Stimulated activated effector memory CD8-positive, alpha-beta T cell treated with anti-CD3 and anti-CD28 coated beads, Interleukin-12 subunit alpha, Interleukin-12 subunit beta, amount 100 ng/mL, for 72 hours (primary cell): Measurements from ENCODE around the gene SLX4.
A peak's percentile ranks its signal among the peaks of the same experiment; 100 is the strongest.

Experiments used
- ATAC-seq: fragments of 150-1000 bp; cut with Tn5 transposase; 2 replicates; pipeline ENCODE4 v1.10.0; 2021
- DNase-seq, 2 donors: peaks; one replicate each; pipeline ENCODE4 v3.0.0; 2021 to 2022; ENCODE audit warnings: low spot score in 2 of 2
- H3K27ac Mint-ChIP-seq: one replicate; pipeline ENCODE4 v1.8.0; 2022; ENCODE audit warnings: mild to moderate bottlenecking, mixed read lengths
- H3K36me3 Mint-ChIP-seq: one replicate; pipeline ENCODE4 v1.8.0; 2022; ENCODE audit warnings: mild to moderate bottlenecking, mixed read lengths
- H3K4me1 Mint-ChIP-seq: one replicate; pipeline ENCODE4 v1.8.0; 2022; ENCODE audit warnings: mixed read lengths
- H3K4me3 Mint-ChIP-seq: one replicate; pipeline ENCODE4 v1.8.0; 2022; ENCODE audit warnings: mild to moderate bottlenecking, mixed read lengths
- H3K9me3 Mint-ChIP-seq: one replicate; pipeline ENCODE4 v1.8.0; 2022; ENCODE audit warnings: mixed read lengths

The SLX4 gene

GRCh38 chr16:3581392-3581791, 30.0 kb downstream of the SLX4 start:
- peaks cover 27% of the 10 kb centered on the region for H3K36me3 Mint-ChIP-seq
- peaks cover 49% of the 10 kb centered on the region for H3K4me1 Mint-ChIP-seq
- ATAC-seq (no peak), DNase-seq (no peak)
- H3K9me3 Mint-ChIP-seq: no peaks in the 10 kb centered on the region
- no peak overlapping the region for H3K4me3 Mint-ChIP-seq
- H3K27ac Mint-ChIP-seq: no peak overlapping the region

GRCh38 chr16:3580686-3581085, 30.7 kb downstream of the SLX4 start:
- ATAC-seq (no peak), DNase-seq (no peak)
- H3K4me3 Mint-ChIP-seq: peak overlapping the region; percentile 99
- no peaks in the 10 kb centered on the region for H3K9me3 Mint-ChIP-seq
- peaks cover 30% of the 10 kb centered on the region for H3K36me3 Mint-ChIP-seq
- peaks cover 53% of the 10 kb centered on the region for H3K4me1 Mint-ChIP-seq
- no peak overlapping the region for H3K27ac Mint-ChIP-seq

GRCh38 chr16:3580251-3580651, 31.2 kb downstream of the SLX4 start:
- H3K9me3 Mint-ChIP-seq: no peaks in the 10 kb centered on the region
- H3K4me1 Mint-ChIP-seq: peaks cover 54% of the 10 kb centered on the region
- H3K4me3 Mint-ChIP-seq: peak overlapping the region; percentile 99
- no peak for DNase-seq
- peaks cover 30% of the 10 kb centered on the region for H3K36me3 Mint-ChIP-seq
- ATAC-seq: no peak
- H3K27ac Mint-ChIP-seq: no peak overlapping the region

- DNase-seq: no peak
- ATAC-seq: no peak
- H3K9me3 Mint-ChIP-seq: no peaks in the 10 kb centered on the region
- H3K27ac Mint-ChIP-seq: peak overlapping the region; percentile 98
- H3K4me3 Mint-ChIP-seq: peak overlapping the region; percentile 99
- H3K4me1 Mint-ChIP-seq: peaks cover 58% of the 10 kb centered on the region
- H3K36me3 Mint-ChIP-seq: peaks cover 30% of the 10 kb centered on the region
Measured at GRCh38 chr16:3579776-3580175, 31.6 kb downstream of the SLX4 start.

GRCh38 chr16:3578610-3579551, 32.5 kb downstream of the SLX4 start:
- H3K4me1 Mint-ChIP-seq: peaks cover 58% of the 10 kb centered on the region

GRCh38 chr16:3578121-3578520, 33.3 kb downstream of the SLX4 start:
- DNase-seq (peak; percentile 31 to 73), ATAC-seq (peak; percentile 76)
- peaks cover 62% of the 10 kb centered on the region for H3K4me1 Mint-ChIP-seq

More at GRCh38 chr16:3578610-3579551, 32.5 kb downstream of the SLX4 start:
- DNase-seq (peak; percentile 56 to 88), ATAC-seq (peak; percentile 84)
- Mint-ChIP-seq H3K27ac (peak overlapping the region; percentile 98), H3K9me3 (no peaks in the 10 kb centered on the region), H3K4me3 (peak overlapping the region; percentile 99), H3K36me3 (peaks cover 36% of the 10 kb centered on the region)

GRCh38 chr16:3577302-3577752, 34.1 kb downstream of the SLX4 start, which contains the start of gene NLRC3:
Gene NLRC3 (minus strand): TSS chr16:3577403. CDS start chr16:3565036, 12,367 bp downstream.
- Mint-ChIP-seq H3K9me3 (no peaks in the 10 kb centered on the region), H3K4me3 (peak within 1 kb of the TSS; percentile 99), H3K27ac (peak within 1 kb of the TSS; percentile 98), H3K4me1 (peaks cover 63% of the 10 kb centered on the region), H3K36me3 (peaks cover 44% of the 10 kb centered on the region)
- DNase-seq (peak; percentile 27 to 73), ATAC-seq (peak; percentile 43)

More at GRCh38 chr16:3578121-3578520, 33.3 kb downstream of the SLX4 start:
- peak overlapping the region; percentile 99 for H3K4me3 Mint-ChIP-seq
- peak overlapping the region; percentile 98 for H3K27ac Mint-ChIP-seq
- H3K36me3 Mint-ChIP-seq: peaks cover 36% of the 10 kb centered on the region
- H3K9me3 Mint-ChIP-seq: no peaks in the 10 kb centered on the region

- Mint-ChIP-seq H3K9me3 (peaks cover 2% of the 10 kb centered on the region), H3K4me3 (peak overlapping the region; percentile 99), H3K27ac (peak overlapping the region; percentile 98), H3K36me3 (peaks cover 55% of the 10 kb centered on the region), H3K4me1 (peaks cover 63% of the 10 kb centered on the region)
- DNase-seq (peak; percentile 21 to 69), ATAC-seq (peak; percentile 25)
Measured at GRCh38 chr16:3576211-3576610, 35.2 kb downstream of the SLX4 start.

- ATAC-seq (no peak), DNase-seq (peak in 1 of 2 donors; percentile 54)
- Mint-ChIP-seq H3K4me1 (peaks cover 60% of the 10 kb centered on the region), H3K4me3 (peak overlapping the region; percentile 99), H3K9me3 (peaks cover 6% of the 10 kb centered on the region), H3K27ac (peak overlapping the region; percentile 98), H3K36me3 (peaks cover 62% of the 10 kb centered on the region)
Measured at GRCh38 chr16:3575491-3575890, 35.9 kb downstream of the SLX4 start.

- Mint-ChIP-seq H3K27ac (peak overlapping the region; percentile 98), H3K36me3 (peaks cover 70% of the 10 kb centered on the region), H3K4me3 (peak overlapping the region; percentile 99), H3K9me3 (peaks cover 9% of the 10 kb centered on the region), H3K4me1 (peaks cover 47% of the 10 kb centered on the region)
- DNase-seq: no peak
- no peak for ATAC-seq
Measured at GRCh38 chr16:3574195-3574594, 37.2 kb downstream of the SLX4 start.

- ATAC-seq (no peak), DNase-seq (no peak)
- Mint-ChIP-seq H3K4me3 (no peak overlapping the region), H3K4me1 (peaks cover 38% of the 10 kb centered on the region), H3K9me3 (peaks cover 9% of the 10 kb centered on the region), H3K36me3 (peaks cover 73% of the 10 kb centered on the region), H3K27ac (peak overlapping the region; percentile 68)
Measured at GRCh38 chr16:3573146-3573815, 38.1 kb downstream of the SLX4 start.

- no peak for ATAC-seq
- Mint-ChIP-seq H3K4me3 (no peak overlapping the region), H3K36me3 (peaks cover 83% of the 10 kb centered on the region), H3K9me3 (peaks cover 9% of the 10 kb centered on the region), H3K4me1 (peaks cover 12% of the 10 kb centered on the region), H3K27ac (peak overlapping the region; percentile 23)
- no peak for DNase-seq
Measured at GRCh38 chr16:3570420-3571062, 40.9 kb downstream of the SLX4 start.

GRCh38 chr16:3569851-3570250, 41.6 kb downstream of the SLX4 start:
- Mint-ChIP-seq H3K36me3 (peaks cover 89% of the 10 kb centered on the region), H3K4me1 (peaks cover 5% of the 10 kb centered on the region), H3K9me3 (peaks cover 9% of the 10 kb centered on the region), H3K27ac (peak overlapping the region; percentile 23), H3K4me3 (no peak overlapping the region)
- DNase-seq (no peak), ATAC-seq (no peak)

GRCh38 chr16:3566990-3567389, 44.4 kb downstream of the SLX4 start:
- H3K9me3 Mint-ChIP-seq: peaks cover 9% of the 10 kb centered on the region
- ATAC-seq (no peak), DNase-seq (no peak)
- no peaks in the 10 kb centered on the region for H3K4me1 Mint-ChIP-seq
- peak overlapping the region; percentile 61 for H3K27ac Mint-ChIP-seq
- peaks cover 88% of the 10 kb centered on the region for H3K36me3 Mint-ChIP-seq
- H3K4me3 Mint-ChIP-seq: no peak overlapping the region

- H3K36me3 Mint-ChIP-seq: peaks cover 83% of the 10 kb centered on the region
- H3K4me3 Mint-ChIP-seq: no peak overlapping the region
- no peak for DNase-seq
- H3K4me1 Mint-ChIP-seq: no peaks in the 10 kb centered on the region
- ATAC-seq: no peak
- H3K27ac Mint-ChIP-seq: peak overlapping the region; percentile 61
- H3K9me3 Mint-ChIP-seq: no peaks in the 10 kb centered on the region
Measured at GRCh38 chr16:3564889-3565141, 46.6 kb downstream of the SLX4 start.
